HCT116 (cell line): ENCODE measurements around the gene RIMBP2. TPM values are rescaled to one million over a fixed set of nuclear protein-coding genes. Genes with fewer than 3 reads are reported as not detected.

Experiments
- ATAC-seq: fragments of 200-7000 bp; cut with Tn5 transposase; 2 replicates; pipeline ENCODE4 v1.9.1; 2020; ENCODE audit warnings: mild to moderate bottlenecking, moderate library complexity
- BruUV-seq: library from RNA; stranded (reverse); fragments of 400-500 nt; replicated peaks from 2 replicates; lab custom pipeline; 2021; lab: Mats Ljungman, UMichigan
- CTCF ChIA-PET: fragments of 300-600 bp; sonication (Branson Sonifier 250); formaldehyde crosslinking; loops from one replicate; lab custom pipeline; 2021; ENCODE audit warnings: antibody characterized with exemption; lab: Charles Lee
- POLR2A ChIA-PET: fragments of 300-600, 350-600 bp; sonication (Branson Sonifier 250); formaldehyde crosslinking; loops from one replicate; lab custom pipeline; 2021; ENCODE audit warnings: antibody characterized with exemption; lab: Charles Lee
- RAD21 ChIA-PET, 2 experiments: fragments of 300-600 bp; sonication (Branson Sonifier 250); formaldehyde crosslinking; loops; one replicate each; lab custom pipeline; 2023; ENCODE audit warnings: low total read pairs in 2 of 2; ENCODE audit not compliant: uncharacterized antibody in 2 of 2, unreplicated experiment in 2 of 2, low non-redundant PET in 1 of 2; lab: Charles Lee
- DNase-seq: peaks from one replicate; pipeline ENCODE4 v3.0.0-alpha.2; 2010; ENCODE audit warnings: low read depth, low spot score
- H2AFZ ChIP-seq: fragments of 200-600 bp; shearing (Covaris generic), sonication (generic); 2 replicates; pipeline ENCODE4 v1.6.1; 2017; ENCODE audit warnings: low read depth, mixed run types, mixed read lengths, antibody characterized with exemption, low read length; ENCODE audit not compliant: poor library complexity, severe bottlenecking
- H3K27ac ChIP-seq: 2 replicates; pipeline ENCODE4 v1.5.1; 2012; ENCODE audit warnings: low read depth, low read length
- H3K27me3 ChIP-seq: fragments of 200-600 bp; sonication (generic); 2 replicates; pipeline ENCODE4 v1.6.1; 2016; ENCODE audit warnings: mixed run types, low read length, mixed read lengths; ENCODE audit not compliant: insufficient read depth
- H3K36me3 ChIP-seq, 2 experiments: fragments of 200-500 bp in 1 of 2; fragments of 200-600 bp in 1 of 2; sonication (Bioruptor generic) in 1 of 2; sonication (generic) in 1 of 2; 2 replicates each; pipeline versions ENCODE4 v1.5.1 to v1.6.1; 2014 to 2016; ENCODE audit warnings: low read length in 2 of 2, inconsistent platforms in 1 of 2, mixed read lengths in 1 of 2, mixed run types in 1 of 2; ENCODE audit not compliant: insufficient read depth in 2 of 2, control insufficient read depth in 1 of 2
- H3K4me1 ChIP-seq, 2 experiments: fragments of 200-600 bp in 1 of 2; sonication (generic) in 1 of 2; 2 replicates each; pipeline versions ENCODE4 v1.5.1 to v1.6.1; 2012 to 2017; ENCODE audit warnings: low read length in 2 of 2, inconsistent platforms in 1 of 2, mild to moderate bottlenecking in 1 of 2, mixed read lengths in 1 of 2, mixed run types in 1 of 2, moderate library complexity in 1 of 2; ENCODE audit not compliant: insufficient read depth in 2 of 2, control insufficient read depth in 1 of 2
- H3K4me2 ChIP-seq: fragments of 200-600 bp; sonication (generic); 2 replicates; pipeline ENCODE4 v1.6.1; 2017; ENCODE audit warnings: mixed run types, low read length, mixed read lengths
- H3K4me3 ChIP-seq, 2 experiments: fragments of 200-600 bp in 1 of 2; sonication (generic) in 1 of 2; replicated peaks in 1 of 2; 2 replicates each; pipeline ENCODE4 v1.5.1; 2011 to 2016; ENCODE audit warnings: low read length in 2 of 2, control low read depth in 1 of 2, low read depth in 1 of 2, mild to moderate bottlenecking in 1 of 2, mixed read lengths in 1 of 2, mixed run types in 1 of 2
- H3K79me2 ChIP-seq: fragments of 200-600 bp; sonication (generic); 2 replicates; pipeline ENCODE4 v1.6.1; 2017; ENCODE audit warnings: mild to moderate bottlenecking, mixed run types, low read length, moderate library complexity, mixed read lengths; ENCODE audit not compliant: insufficient read depth
- H3K9ac ChIP-seq: fragments of 200-600 bp; sonication (generic); 2 replicates; pipeline ENCODE4 v1.6.1; 2016; ENCODE audit warnings: low read length, mixed read lengths
- H3K9me2 ChIP-seq: fragments of 200-600 bp; sonication (generic), shearing (Covaris generic); 2 replicates; pipeline ENCODE4 v1.6.1; 2017; ENCODE audit warnings: mixed run types, mild to moderate bottlenecking, moderate library complexity; ENCODE audit not compliant: insufficient read depth
- H3K9me3 ChIP-seq, 2 experiments: fragments of 200-500 bp in 1 of 2; fragments of 200-600 bp in 1 of 2; sonication (Bioruptor generic) in 1 of 2; sonication (generic) in 1 of 2; 2 replicates each; pipeline ENCODE4 v1.6.1; 2014 to 2017; ENCODE audit warnings: low read length in 2 of 2, mixed read lengths in 2 of 2, inconsistent platforms in 1 of 2, low read depth in 1 of 2, mild to moderate bottlenecking in 1 of 2, mixed run types in 1 of 2, moderate library complexity in 1 of 2; ENCODE audit not compliant: control insufficient read depth in 1 of 2, insufficient read depth in 1 of 2
- H4K20me1 ChIP-seq: fragments of 200-600 bp; sonication (generic), shearing (Covaris generic); 2 replicates; pipeline ENCODE4 v1.6.1; 2017; ENCODE audit warnings: mixed run types, mild to moderate bottlenecking, moderate library complexity; ENCODE audit not compliant: insufficient read depth
- CBX3 ChIP-seq: IDR thresholded peaks from 2 replicates; pipeline ENCODE4 v1.6.1; 2012; ENCODE audit warnings: low read depth
- CEBPB ChIP-seq: IDR thresholded peaks from 2 replicates; pipeline ENCODE4 v1.6.1; 2012; ENCODE audit warnings: low read depth
- CTCF ChIP-seq, 3 experiments: fragments of 200-600 bp in 1 of 3; sonication (generic) in 1 of 3; IDR thresholded peaks in 2 of 3; conservative IDR thresholded peaks in 1 of 3; 2 replicates each; pipeline ENCODE4 v1.5.1; 2012 to 2017; ENCODE audit warnings: low read depth in 2 of 3, low read length in 2 of 3, antibody characterized with exemption in 1 of 3, borderline replicate concordance in 1 of 3, control low read depth in 1 of 3, mild to moderate bottlenecking in 1 of 3, mixed read lengths in 1 of 3, mixed run types in 1 of 3, moderate library complexity in 1 of 3; ENCODE audit not compliant: insufficient read depth in 1 of 3
- EGR1 ChIP-seq: IDR thresholded peaks from 2 replicates; pipeline ENCODE4 v1.6.1; 2012; ENCODE audit warnings: low read depth
- FOSL1 ChIP-seq: IDR thresholded peaks from 2 replicates; pipeline ENCODE4 v1.6.1; 2012; ENCODE audit warnings: low read depth
- JUND ChIP-seq: IDR thresholded peaks from 2 replicates; pipeline ENCODE4 v1.6.1; 2012
- POLR2AphosphoS5 ChIP-seq: IDR thresholded peaks from 2 replicates; pipeline ENCODE4 v1.6.1; 2011; ENCODE audit warnings: mild to moderate bottlenecking, low read depth, low read length, moderate library complexity
- SRF ChIP-seq: IDR thresholded peaks from 2 replicates; pipeline ENCODE4 v1.6.1; 2012; ENCODE audit warnings: low read depth
- ZFX ChIP-seq: fragments of 450-650 bp; IDR thresholded peaks from 2 replicates; pipeline ENCODE4 v1.6.1; 2017
- ZNF274 ChIP-seq: fragments of 200-500 bp; sonication (Bioruptor generic); IDR thresholded peaks from 2 replicates; pipeline ENCODE4 v1.6.1; 2014; ENCODE audit warnings: mild to moderate bottlenecking, low read depth, low read length, inconsistent platforms
- intact Hi-C: fragments of 100-400 bp; cut with micrococcal nuclease; formaldehyde crosslinking; loops from 2 replicates; pipeline ENCODE4 v1.10.0; 2022
- total RNA-seq: library from RNA; stranded (reverse); gene quantifications from one replicate; pipeline ENCODE4 v1.2.1, GENCODE V29; 2021; ENCODE audit not compliant: unreplicated experiment
- TF ChIP-seq, protein P1 (sequence below): IDR thresholded peaks from 2 replicates; pipeline ENCODE4 v1.6.1; 2012; ENCODE audit warnings: low read depth
- TF ChIP-seq, protein P2 (sequence below): IDR thresholded peaks from 2 replicates; pipeline ENCODE4 v1.6.1; 2011; ENCODE audit warnings: mild to moderate bottlenecking, low read length, moderate library complexity; ENCODE audit not compliant: insufficient replicate concordance; ENCODE audit errors: extremely low read depth
- TF ChIP-seq, protein P3 (sequence below): IDR thresholded peaks from 2 replicates; pipeline ENCODE4 v1.6.1; 2012

Gene RIMBP2
- total RNA-seq, 1 experiment from 2014 or later = not detected

GRCh38 chr12:130369816-130370215 is 346.3 kb downstream of the RIMBP2 start (continued):
- TF ChIP-seq, protein P1, sequence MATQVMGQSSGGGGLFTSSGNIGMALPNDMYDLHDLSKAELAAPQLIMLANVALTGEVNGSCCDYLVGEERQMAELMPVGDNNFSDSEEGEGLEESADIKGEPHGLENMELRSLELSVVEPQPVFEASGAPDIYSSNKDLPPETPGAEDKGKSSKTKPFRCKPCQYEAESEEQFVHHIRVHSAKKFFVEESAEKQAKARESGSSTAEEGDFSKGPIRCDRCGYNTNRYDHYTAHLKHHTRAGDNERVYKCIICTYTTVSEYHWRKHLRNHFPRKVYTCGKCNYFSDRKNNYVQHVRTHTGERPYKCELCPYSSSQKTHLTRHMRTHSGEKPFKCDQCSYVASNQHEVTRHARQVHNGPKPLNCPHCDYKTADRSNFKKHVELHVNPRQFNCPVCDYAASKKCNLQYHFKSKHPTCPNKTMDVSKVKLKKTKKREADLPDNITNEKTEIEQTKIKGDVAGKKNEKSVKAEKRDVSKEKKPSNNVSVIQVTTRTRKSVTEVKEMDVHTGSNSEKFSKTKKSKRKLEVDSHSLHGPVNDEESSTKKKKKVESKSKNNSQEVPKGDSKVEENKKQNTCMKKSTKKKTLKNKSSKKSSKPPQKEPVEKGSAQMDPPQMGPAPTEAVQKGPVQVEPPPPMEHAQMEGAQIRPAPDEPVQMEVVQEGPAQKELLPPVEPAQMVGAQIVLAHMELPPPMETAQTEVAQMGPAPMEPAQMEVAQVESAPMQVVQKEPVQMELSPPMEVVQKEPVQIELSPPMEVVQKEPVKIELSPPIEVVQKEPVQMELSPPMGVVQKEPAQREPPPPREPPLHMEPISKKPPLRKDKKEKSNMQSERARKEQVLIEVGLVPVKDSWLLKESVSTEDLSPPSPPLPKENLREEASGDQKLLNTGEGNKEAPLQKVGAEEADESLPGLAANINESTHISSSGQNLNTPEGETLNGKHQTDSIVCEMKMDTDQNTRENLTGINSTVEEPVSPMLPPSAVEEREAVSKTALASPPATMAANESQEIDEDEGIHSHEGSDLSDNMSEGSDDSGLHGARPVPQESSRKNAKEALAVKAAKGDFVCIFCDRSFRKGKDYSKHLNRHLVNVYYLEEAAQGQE = no peak
- TF ChIP-seq FOSL1 = no peak
- no peak for TF ChIP-seq ZNF274
- no peak for TF ChIP-seq CBX3
- TF ChIP-seq JUND = no peak
- TF ChIP-seq SRF = no peak

- Histone ChIP-seq H2AFZ (no peak overlapping the region), H3K27me3 (no peaks in the 10 kb centered on the region), H3K9me2 (no peaks in the 10 kb centered on the region), H3K4me2 (no peak overlapping the region), H3K79me2 (no peaks in the 10 kb centered on the region), H3K9me3 (no peaks in the 10 kb centered on the region), H4K20me1 (no peaks in the 10 kb centered on the region), H3K9ac (no peak overlapping the region), H3K27ac (no peak overlapping the region), H3K4me3 (no peak overlapping the region), H3K4me1 (no peaks in the 10 kb centered on the region), H3K36me3 (no peaks in the 10 kb centered on the region)
- ATAC-seq = no peak
- TF ChIP-seq, protein P1 = no peak
- TF ChIP-seq, protein P2, sequence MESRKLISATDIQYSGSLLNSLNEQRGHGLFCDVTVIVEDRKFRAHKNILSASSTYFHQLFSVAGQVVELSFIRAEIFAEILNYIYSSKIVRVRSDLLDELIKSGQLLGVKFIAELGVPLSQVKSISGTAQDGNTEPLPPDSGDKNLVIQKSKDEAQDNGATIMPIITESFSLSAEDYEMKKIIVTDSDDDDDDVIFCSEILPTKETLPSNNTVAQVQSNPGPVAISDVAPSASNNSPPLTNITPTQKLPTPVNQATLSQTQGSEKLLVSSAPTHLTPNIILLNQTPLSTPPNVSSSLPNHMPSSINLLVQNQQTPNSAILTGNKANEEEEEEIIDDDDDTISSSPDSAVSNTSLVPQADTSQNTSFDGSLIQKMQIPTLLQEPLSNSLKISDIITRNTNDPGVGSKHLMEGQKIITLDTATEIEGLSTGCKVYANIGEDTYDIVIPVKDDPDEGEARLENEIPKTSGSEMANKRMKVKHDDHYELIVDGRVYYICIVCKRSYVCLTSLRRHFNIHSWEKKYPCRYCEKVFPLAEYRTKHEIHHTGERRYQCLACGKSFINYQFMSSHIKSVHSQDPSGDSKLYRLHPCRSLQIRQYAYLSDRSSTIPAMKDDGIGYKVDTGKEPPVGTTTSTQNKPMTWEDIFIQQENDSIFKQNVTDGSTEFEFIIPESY = no peak
- TF ChIP-seq, protein P3, sequence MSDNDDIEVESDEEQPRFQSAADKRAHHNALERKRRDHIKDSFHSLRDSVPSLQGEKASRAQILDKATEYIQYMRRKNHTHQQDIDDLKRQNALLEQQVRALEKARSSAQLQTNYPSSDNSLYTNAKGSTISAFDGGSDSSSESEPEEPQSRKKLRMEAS = no peak
- TF ChIP-seq CEBPB = no peak
- no peak for TF ChIP-seq ZFX
- no peak for TF ChIP-seq EGR1
- TF ChIP-seq CTCF (IDR thresholded peaks at IDR 0.05 in 2 of 3, conservative IDR thresholded peaks at IDR 0.05 in 1 of 3; ENCODE audit: borderline replicate concordance in 1 of 3, insufficient read depth in 1 of 3, low read depth in 2 of 3, low read length in 2 of 3) = no peak
- no peak for TF ChIP-seq POLR2AphosphoS5
- intact Hi-C loops = no loop called here
- no peak for DNase-seq
- no TSS peak for BruUV-seq
- POLR2A ChIA-PET = no interaction called here
- RAD21 ChIA-PET = no interaction called here
- CTCF ChIA-PET = no interaction called here
Measured at GRCh38 chr12:130367523-130367922, 348.6 kb downstream of the RIMBP2 start.
